HG02642 (cell line): ENCODE results near the gene BRAT1.

Source experiments
- ATAC-seq: cut with Tn5 transposase; IDR thresholded peaks from one replicate; pipeline ENCODE4 v1.9.1; 2021; ENCODE audit warnings: mild to moderate bottlenecking; ENCODE audit not compliant: unreplicated experiment, poor library complexity

The BRAT1 gene

DNA sequence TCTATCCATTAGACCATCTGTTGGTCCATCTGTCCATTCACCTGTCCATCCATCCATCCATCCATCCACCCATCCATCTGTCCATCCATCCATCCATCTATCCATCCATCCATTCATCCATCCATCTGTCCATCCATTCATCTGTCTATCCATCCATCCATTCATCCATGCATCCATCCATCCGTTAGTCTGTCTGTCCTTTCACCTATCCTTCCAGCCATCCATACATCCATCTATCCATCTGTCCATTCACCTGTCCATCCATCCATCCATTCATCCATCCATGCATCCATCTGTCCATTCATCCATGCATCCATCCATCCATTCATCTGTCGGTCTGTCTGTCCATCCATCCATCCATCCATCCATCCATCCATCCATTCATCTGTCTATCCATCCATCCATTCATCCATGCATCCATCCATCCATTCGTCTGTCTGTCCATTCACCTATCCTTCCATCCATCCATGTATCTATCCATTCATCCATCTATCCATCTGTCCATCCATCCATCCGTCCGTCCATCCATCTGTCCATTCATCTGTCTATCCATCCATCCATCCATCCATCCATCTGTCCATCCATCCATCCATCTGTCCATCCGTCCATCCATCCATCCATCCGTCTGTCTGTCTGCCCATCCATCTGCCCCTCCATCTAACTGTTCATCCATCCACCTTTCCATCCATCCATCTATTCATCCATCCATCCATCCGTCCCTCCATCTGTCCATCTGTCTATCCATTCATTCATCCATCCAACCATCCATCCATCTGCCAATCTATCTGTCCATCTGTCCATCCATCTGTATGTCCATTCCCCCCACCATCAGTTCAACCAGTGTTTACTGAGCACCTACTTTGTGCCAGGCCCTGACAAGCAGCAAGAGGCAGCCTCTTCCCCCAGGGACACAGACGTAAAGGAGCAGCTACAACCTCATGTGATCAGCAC lies 40.6 kb downstream of the BRAT1 start:
- ATAC-seq, result no peak

DNA sequence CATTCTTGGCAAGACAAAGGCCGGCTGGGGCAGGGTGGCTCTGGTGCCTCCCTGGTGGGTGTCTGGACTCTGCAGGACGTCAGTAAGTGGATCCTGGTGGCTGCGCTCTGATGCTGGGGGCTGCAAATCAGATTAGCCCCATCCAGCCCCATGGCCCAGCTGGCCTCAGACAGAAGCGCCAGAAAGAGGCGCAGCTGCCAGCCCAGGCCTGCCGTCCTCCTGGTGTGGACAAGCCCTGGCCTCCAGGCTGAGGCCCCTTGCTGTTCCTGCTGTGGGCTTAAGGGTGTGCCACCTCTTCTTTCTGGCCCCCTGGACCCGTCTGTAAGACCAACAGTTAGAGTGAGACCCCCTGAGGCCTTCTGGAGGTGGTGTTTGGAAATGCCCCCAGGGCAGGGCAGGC lies 41.6 kb downstream of the BRAT1 start:
- ATAC-seq, result no peak

GRCh38 chr7:2512713-2513112 lies 42.6 kb downstream of the BRAT1 start:
- no peak for ATAC-seq

GRCh38 chr7:2512179-2512661 lies 43.1 kb downstream of the BRAT1 start:
- ATAC-seq, result no peak

GRCh38 chr7:2511769-2512168 lies 43.6 kb downstream of the BRAT1 start:
- ATAC-seq, result no peak

- ATAC-seq, result no peak
These were observed 44.2 kb downstream of the BRAT1 start for GRCh38 chr7:2510909-2511768.

DNA sequence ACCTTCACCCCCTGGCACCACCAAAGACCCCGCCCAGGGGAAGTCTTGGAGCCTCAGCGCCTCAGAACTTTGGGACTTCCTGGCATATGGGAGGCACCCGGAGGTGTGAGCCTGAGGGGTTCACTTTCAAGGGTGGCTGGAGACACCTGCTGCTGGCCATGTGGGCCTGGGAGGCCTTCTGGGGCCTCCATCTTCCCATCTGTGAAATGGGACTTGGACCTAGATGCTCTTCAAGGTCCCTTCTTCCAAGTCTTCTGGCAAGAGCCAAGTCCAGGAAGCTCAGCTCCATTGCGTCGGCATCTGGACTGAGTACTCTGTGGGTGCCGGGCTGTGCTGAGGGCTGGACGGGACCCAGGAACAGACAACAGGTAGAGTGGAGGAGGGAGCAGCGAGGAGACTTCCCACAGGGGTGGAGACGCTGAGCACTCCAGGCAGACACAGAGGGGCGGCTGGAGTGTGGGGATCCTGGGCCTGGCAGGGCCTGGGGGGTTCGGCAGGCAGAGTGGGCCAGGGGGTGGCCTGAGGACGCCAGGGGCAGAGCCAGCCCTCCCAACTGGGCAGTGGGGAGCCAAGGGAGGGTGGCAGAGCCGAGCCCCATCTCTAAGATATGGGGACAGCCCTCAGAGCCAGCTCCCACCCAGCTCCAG lies 45.1 kb downstream of the BRAT1 start:
- no peak for ATAC-seq

DNA sequence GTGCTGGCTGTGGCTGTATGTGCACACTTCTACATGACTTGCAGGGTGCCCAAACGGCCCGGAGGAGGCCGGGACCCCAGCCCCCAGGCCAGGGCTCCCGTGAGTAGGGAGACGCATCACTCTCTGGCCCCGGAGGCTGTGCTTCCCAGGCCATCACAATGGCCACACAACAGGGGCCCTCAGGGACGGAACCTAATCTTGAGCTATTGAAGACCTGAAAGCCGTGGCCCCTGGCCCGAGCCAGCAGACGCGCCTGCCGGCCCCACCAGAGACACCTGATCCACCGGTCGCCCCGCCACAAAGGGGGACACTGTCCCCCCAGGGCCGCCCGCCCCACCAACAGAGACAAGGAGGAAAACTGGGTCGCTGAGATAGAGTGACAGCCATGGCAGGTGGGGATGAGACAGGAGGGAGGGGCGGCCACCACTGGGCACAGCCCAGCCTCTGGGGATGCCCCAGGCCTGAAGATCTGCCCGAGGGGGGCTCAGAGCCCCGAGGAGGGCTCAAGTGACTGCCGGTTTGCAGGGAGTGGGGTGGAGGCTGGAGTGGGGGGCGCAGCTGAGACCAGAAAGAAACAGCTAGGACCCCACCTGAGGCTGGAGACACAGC lies 45.9 kb downstream of the BRAT1 start:
- ATAC-seq, result no peak

- ATAC-seq, result peak; percentile 46
These were observed 46.8 kb downstream of the BRAT1 start for GRCh38 chr7:2508327-2509215.

GRCh38 chr7:2507917-2508306 lies 47.4 kb downstream of the BRAT1 start:
- no peak for ATAC-seq

DNA sequence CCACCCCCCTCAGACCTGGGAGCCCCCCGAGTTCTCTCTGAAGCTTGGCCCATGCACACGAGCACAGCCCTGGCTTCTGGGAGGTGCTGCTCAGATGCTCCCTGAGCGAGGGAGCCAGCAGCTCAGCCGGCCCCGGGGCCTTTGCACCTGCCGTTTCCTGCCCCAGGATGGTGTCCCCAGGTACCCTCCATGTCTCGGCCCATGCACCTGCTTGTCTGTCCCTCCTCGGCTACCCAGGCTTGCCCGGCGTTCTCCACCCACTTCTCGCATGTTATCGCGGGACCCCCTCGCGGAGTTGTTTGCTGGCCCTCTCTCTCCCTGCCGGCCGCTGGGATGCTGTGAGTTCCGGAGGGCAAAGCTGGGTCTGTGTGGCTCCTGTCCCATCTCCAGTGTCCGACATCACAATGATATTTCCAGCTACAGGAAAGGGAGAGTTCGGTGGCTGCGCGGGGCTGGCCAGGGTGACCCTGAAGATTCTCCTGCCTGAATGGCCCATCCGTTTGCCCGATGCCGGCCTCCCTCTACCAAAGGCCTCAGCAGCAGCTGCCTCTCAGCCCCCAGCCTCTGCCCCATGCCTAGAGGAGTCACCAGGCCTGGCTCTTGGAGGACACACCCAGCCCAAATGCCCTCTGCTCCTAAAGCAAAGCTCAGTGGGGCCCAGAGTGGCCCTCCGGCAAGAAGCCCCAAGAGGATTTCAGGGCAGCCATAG lies 48.0 kb downstream of the BRAT1 start:
- no peak for ATAC-seq

- no peak for ATAC-seq
These were observed 49.9 kb downstream of the BRAT1 start for GRCh38 chr7:2505401-2505800.

- no peak for ATAC-seq
These were observed 50.4 kb downstream of the BRAT1 start for GRCh38 chr7:2504889-2505375.

GRCh38 chr7:2504128-2504888 lies 51.0 kb downstream of the BRAT1 start:
- ATAC-seq, result no peak

DNA sequence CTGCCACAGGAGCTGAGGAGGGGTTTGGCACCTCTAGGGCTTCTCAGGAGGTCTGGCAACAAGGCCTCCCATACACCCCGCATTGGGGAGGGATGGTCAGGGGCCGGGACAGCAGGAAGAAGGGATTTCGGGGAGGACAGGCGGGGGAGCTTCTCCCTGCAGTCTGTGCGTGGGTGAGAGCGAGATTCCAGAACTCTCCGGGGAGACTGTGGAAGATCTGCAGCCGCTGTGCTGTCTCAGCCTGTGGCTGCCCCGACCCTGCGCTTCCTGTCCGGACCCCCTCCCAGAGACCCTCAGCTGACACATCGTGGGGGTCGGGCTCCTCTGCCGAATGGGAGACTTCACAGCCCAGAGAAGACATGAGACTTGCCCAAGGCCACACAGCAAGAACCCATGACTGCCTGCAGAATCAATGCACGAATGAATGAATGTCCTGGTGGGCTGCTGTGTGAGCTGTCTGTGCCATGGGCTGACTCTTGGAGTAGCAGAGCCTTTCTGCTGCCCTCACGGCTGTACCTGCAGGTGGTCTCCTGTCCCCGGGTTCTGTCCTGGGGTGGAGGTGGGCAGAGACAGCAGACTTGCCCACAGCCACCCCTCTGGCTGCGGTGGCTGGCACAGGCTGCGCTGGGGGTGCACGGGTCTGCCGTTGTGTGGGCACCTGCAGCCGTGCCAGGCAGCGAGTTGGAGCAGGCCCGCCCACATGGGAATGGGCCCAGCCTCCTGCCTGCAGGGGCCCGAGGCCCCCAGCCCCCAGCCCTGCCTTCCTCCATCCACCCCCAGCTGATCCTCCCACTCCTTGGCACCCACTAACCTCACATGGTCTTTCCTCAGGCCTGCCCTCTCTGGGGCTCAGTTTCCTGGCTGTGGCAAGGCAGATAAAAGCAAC lies 52.0 kb downstream of the BRAT1 start:
- no peak for ATAC-seq

DNA sequence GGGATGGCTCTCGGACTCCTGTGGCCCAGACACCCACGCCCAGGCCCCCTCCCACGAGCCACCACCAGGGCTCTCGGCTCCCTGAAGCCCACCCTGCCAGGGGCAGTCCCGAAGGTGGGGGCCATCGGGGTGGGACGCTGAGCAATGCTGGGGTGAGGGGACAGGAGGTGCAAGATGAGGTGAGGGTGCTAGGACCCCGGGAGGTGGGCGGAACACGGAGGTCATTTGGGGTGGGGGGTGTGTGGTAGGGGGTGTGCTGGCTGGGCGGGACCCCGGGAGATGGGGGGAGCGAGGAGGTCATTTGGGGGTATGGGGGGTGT lies 52.7 kb downstream of the BRAT1 start:
- ATAC-seq, result no peak
